ENCODE data around the gene TMEM123. TPM values are rescaled to one million over a fixed set of nuclear protein-coding genes. Genes with fewer than 3 reads are reported as not detected.

Gene TMEM123
- total and polyA plus RNA-seq, 10 of the 15 experiments (the other 5 are each of a cell fraction or from before 2014, with no cell fraction given) = 35.1 to 667 (median 123) TPM

- FAIRE-seq = no peak
- Histone ChIP-seq H3K9me3 (replicated peaks; ENCODE audit: control insufficient read depth, insufficient read depth, low read length) (no peaks in the 10 kb centered on the region), H3K4me3 (peak overlapping the region; percentile 75), H2AFZ (ENCODE audit: control insufficient read depth, low read depth, low read length) (no peak overlapping the region), H3K4me2 (ENCODE audit: control insufficient read depth, insufficient read depth) (peak overlapping the region; percentile 79), H3K9ac (ENCODE audit: control insufficient read depth, insufficient read depth, low read length) (peak overlapping the region; percentile 86), H3K27ac (ENCODE audit: control insufficient read depth, insufficient read depth) (peak overlapping the region; percentile 79), H4K20me1 (ENCODE audit: control insufficient read depth, insufficient read depth) (no peaks in the 10 kb centered on the region), H3K4me1 (ENCODE audit: control insufficient read depth, insufficient read depth, low read length) (peaks cover 14% of the 10 kb centered on the region; the same call in 1 of the 2 replicates), H3K79me2 (ENCODE audit: control insufficient read depth, insufficient read depth, low read length) (peaks cover 60% of the 10 kb centered on the region), H3K36me3 (ENCODE audit: control insufficient read depth in 2 of 2, insufficient read depth in 2 of 2, low read length in 1 of 2) (peaks cover 0 to 6% of the 10 kb centered on the region in 2 experiments; a peak in 3 of 4 replicates), H3K27me3 (replicated peaks in 1 of 2; ENCODE audit: control insufficient read depth in 2 of 2, insufficient read depth in 2 of 2, low read length in 1 of 2) (no peaks in the 10 kb centered on the region)
- CTCF ChIA-PET = interaction anchor here (0.6 to 7.4 kb wide), 22 partner anchors 16 to 162 kb away, joined by 3 to 95 read pairs (median 4); no protein-coding TSS in a partner anchor
- BruUV-seq (replicated peaks) = TSS peak; percentile 46
- in situ Hi-C loops (cut with MboI) (no loop called here), intact Hi-C loops (cut with micrococcal nuclease; ENCODE audit: unreplicated experiment) (loop anchor here (2.0 kb wide), 2 partner anchors 60 to 104 kb away; partner anchors contain the start of gene BIRC2)
- no peak for ATAC-seq
- POLR2A ChIA-PET = interaction anchor here (0.9 to 1.2 kb wide), 6 partner anchors 20 to 90 kb away, joined by 3 to 7 read pairs (median 4); no protein-coding TSS in a partner anchor
- RAD21 ChIA-PET (ENCODE audit: unreplicated experiment) = interaction anchor here (0.6 to 3.9 kb wide), 28 partner anchors 21 to 466 kb away, joined by 3 to 45 read pairs (median 4); no protein-coding TSS in a partner anchor
- DNase-seq (ENCODE audit: low read depth, low spot score) = no peak
- SMC1A ChIA-PET (ENCODE audit: uncharacterized antibody, unreplicated experiment) = interaction anchor here (0.7 to 3.9 kb wide), 28 partner anchors 20 to 215 kb away, joined by 3 to 30 read pairs (median 4); no protein-coding TSS in a partner anchor
- WGBS (ENCODE audit: insufficient coverage, insufficient replicate concordance, low lambda C conversion rate, missing lambda C conversion rate) = 0% methylated on average over 6 of the region's 6 CpGs
- TF ChIP-seq PRDM15 (CRISPR knock-in tag; IDR thresholded peaks at IDR 0.05) = no peak
- TF ChIP-seq ZBTB40 (IDR thresholded peaks at IDR 0.05; ENCODE audit: borderline replicate concordance) = 0 out of 2 replicates have a peak, but pooled peaks have one; percentile 53
- no peak for TF ChIP-seq PKNOX1 (IDR thresholded peaks at IDR 0.05)
- peak; percentile 39 for TF ChIP-seq E2F8 (IDR thresholded peaks at IDR 0.05; ENCODE audit: low read depth, partially characterized antibody)
- TF ChIP-seq USF1 (IDR thresholded peaks at IDR 0.05; ENCODE audit: borderline replicate concordance, extremely low read length, insufficient read depth, low read depth, low read length) = no peak
- no peak for TF ChIP-seq ZNF384 (IDR thresholded peaks at IDR 0.05; ENCODE audit: borderline replicate concordance, low read depth, low read length)
- no peak for TF ChIP-seq TAF1 (IDR thresholded peaks at IDR 0.05; ENCODE audit: borderline replicate concordance, low read depth, low read length)
These were observed 1.4 kb downstream of the TMEM123 start for GRCh38 chr11:102451041-102451680.

Data from GM12878 (cell line).